GM23248 (cell line): Measurements from ENCODE around the gene DDI2. TPM values are rescaled to one million over a fixed set of nuclear protein-coding genes. Genes with fewer than 3 reads are reported as not detected.

Experiments used
- DNase-seq: peaks from one replicate; pipeline ENCODE4 v3.0.0-alpha.2; 2015
- H2AFZ ChIP-seq: fragments of 200-600 bp; sonication (generic); 2 replicates; pipeline ENCODE4 v1.6.1; 2016; ENCODE audit warnings: antibody characterized with exemption
- H3F3A ChIP-seq: fragments of 200-600 bp; sonication (generic); 2 replicates; pipeline ENCODE4 v1.6.1; 2016; ENCODE audit warnings: mild to moderate bottlenecking, antibody characterized with exemption, mixed run types; ENCODE audit not compliant: insufficient read depth
- H3K27ac ChIP-seq: fragments of 200-600 bp; sonication (generic); 2 replicates; pipeline ENCODE4 v1.5.1; 2016; ENCODE audit warnings: mild to moderate bottlenecking
- H3K27me3 ChIP-seq: fragments of 200-600 bp; sonication (generic); replicated peaks from 2 replicates; pipeline ENCODE4 v1.6.1; 2016; ENCODE audit warnings: mild to moderate bottlenecking; ENCODE audit not compliant: insufficient read depth
- H3K36me3 ChIP-seq: fragments of 200-600 bp; sonication (generic); 2 replicates; pipeline ENCODE4 v1.6.1; 2016; ENCODE audit warnings: low read depth, mild to moderate bottlenecking
- H3K4me1 ChIP-seq: fragments of 200-600 bp; sonication (generic); 2 replicates; pipeline ENCODE4 v1.6.1; 2016; ENCODE audit warnings: mild to moderate bottlenecking; ENCODE audit not compliant: insufficient read depth
- H3K4me2 ChIP-seq: fragments of 200-600 bp; sonication (generic); one replicate; pipeline ENCODE4 v1.6.1; 2016; ENCODE audit warnings: mild to moderate bottlenecking; ENCODE audit not compliant: unreplicated experiment
- H3K4me3 ChIP-seq: fragments of 200-600 bp; sonication (generic); 2 replicates; pipeline ENCODE4 v1.5.1; 2016; ENCODE audit warnings: mild to moderate bottlenecking
- H3K79me2 ChIP-seq: fragments of 200-600 bp; sonication (generic); 2 replicates; pipeline ENCODE4 v1.6.1; 2016; ENCODE audit warnings: mild to moderate bottlenecking; ENCODE audit not compliant: insufficient read depth
- H3K9ac ChIP-seq: fragments of 200-600 bp; sonication (generic); 2 replicates; pipeline ENCODE4 v1.6.1; 2016; ENCODE audit warnings: mild to moderate bottlenecking
- H3K9me2 ChIP-seq: fragments of 200-600 bp; sonication (generic); 2 replicates; pipeline ENCODE4 v1.6.1; 2016; ENCODE audit warnings: mixed run types, mild to moderate bottlenecking, moderate library complexity; ENCODE audit not compliant: insufficient read depth
- H3K9me3 ChIP-seq: fragments of 200-600 bp; sonication (generic); one replicate; pipeline ENCODE4 v1.6.1; 2017; ENCODE audit warnings: low read depth
- H4K20me1 ChIP-seq: fragments of 200-600 bp; sonication (generic); 2 replicates; pipeline ENCODE4 v1.6.0; 2016; ENCODE audit not compliant: insufficient read depth
- EZH2 ChIP-seq: fragments of 200-600 bp; sonication (generic); IDR thresholded peaks from 2 replicates; pipeline ENCODE4 v1.6.1; 2018; ENCODE audit warnings: antibody characterized with exemption, mild to moderate bottlenecking; ENCODE audit not compliant: insufficient read depth, poor library complexity, severe bottlenecking
- EZH2phosphoT487 ChIP-seq: fragments of 200-600 bp; sonication (generic); IDR thresholded peaks from 2 replicates; pipeline ENCODE4 v1.6.1; 2018; ENCODE audit warnings: antibody characterized with exemption, moderate library complexity, mild to moderate bottlenecking, low read depth; ENCODE audit not compliant: insufficient read depth
- WGBS, 2 experiments: methylation state at CpG; one replicate each; pipeline ENCODE4 v1.1.6; 2015 to 2017; ENCODE audit warnings: low lambda C conversion rate in 2 of 2, low coverage in 1 of 2; ENCODE audit errors: missing lambda C conversion rate in 2 of 2; 5-methylcytosine and 5-hydroxymethylcytosine counted together
- in situ Hi-C: fragments of 300-500 bp; cut with MboI; formaldehyde crosslinking; loops from 2 replicates; pipeline ENCODE4 v1.15.0; 2020
- polyA plus RNA-seq: library from polyadenylated mRNA; unstranded; fragments of >200 nt; fragmentation: Nextera tagmentation; extraction: Ambion mirVana; gene quantifications from 2 replicates; pipeline ENCODE4 v1.2.1, GENCODE V29; 2016
- total RNA-seq: library from RNA; depleted of rRNA; stranded (reverse); fragments of >200 nt; shearing (Covaris generic); gene quantifications from 2 replicates; pipeline ENCODE4 v1.2.3, GENCODE V29; 2014

Gene DDI2
- total and polyA plus RNA-seq, 2 experiments from 2014 or later, result 5.0 to 7.9 TPM

- 81 to 82% methylated on average over 16 of the region's 16 CpGs for WGBS, 2 experiments
- in situ Hi-C loops, result no loop called here
- no peak overlapping the region for H3K4me3 ChIP-seq
- H4K20me1 ChIP-seq, result no peaks in the 10 kb centered on the region
- 0 out of 2 replicates have a peak, but pooled peaks cover 4% of the 10 kb centered on the region for H3F3A ChIP-seq
- no peak overlapping the region for H3K4me2 ChIP-seq
- no peaks in the 10 kb centered on the region for H3K4me1 ChIP-seq
- no peak for DNase-seq
- no peaks in the 10 kb centered on the region for H3K36me3 ChIP-seq
- H3K79me2 ChIP-seq, result no peaks in the 10 kb centered on the region
- no peaks in the 10 kb centered on the region for H3K9me3 ChIP-seq
- TF ChIP-seq EZH2 (no peak), EZH2phosphoT487 (no peak)
- H2AFZ ChIP-seq, result no peak overlapping the region
- no peak overlapping the region for H3K27ac ChIP-seq
- H3K9ac ChIP-seq, result no peak overlapping the region
- no peaks in the 10 kb centered on the region for H3K27me3 ChIP-seq
- H3K9me2 ChIP-seq, result no peaks in the 10 kb centered on the region
Observed at GRCh38 chr1:15578921-15579682, 38.2 kb upstream of the DDI2 start.

GRCh38 chr1:15579683-15580047 lies 37.6 kb upstream of the DDI2 start:
- Histone ChIP-seq H3K9ac (no peak overlapping the region), H3K36me3 (no peaks in the 10 kb centered on the region), H3F3A (0 out of 2 replicates have a peak, but pooled peaks cover 4% of the 10 kb centered on the region), H3K9me3 (no peaks in the 10 kb centered on the region), H3K4me3 (no peak overlapping the region), H3K79me2 (no peaks in the 10 kb centered on the region), H2AFZ (no peak overlapping the region), H3K27me3 (no peaks in the 10 kb centered on the region), H3K4me2 (no peak overlapping the region), H3K9me2 (no peaks in the 10 kb centered on the region), H4K20me1 (no peaks in the 10 kb centered on the region), H3K27ac (no peak overlapping the region), H3K4me1 (no peaks in the 10 kb centered on the region)
- DNase-seq, result no peak
- TF ChIP-seq EZH2, result no peak
- in situ Hi-C loops, result no loop called here

GRCh38 chr1:15583016-15583706 lies 34.1 kb upstream of the DDI2 start:
- TF ChIP-seq EZH2 (no peak), EZH2phosphoT487 (no peak)
- no peaks in the 10 kb centered on the region for H3K4me1 ChIP-seq
- H3K27ac ChIP-seq, result no peak overlapping the region
- in situ Hi-C loops, result no loop called here
- 0 out of 2 replicates have a peak, but pooled peaks cover 4% of the 10 kb centered on the region for H3F3A ChIP-seq
- H2AFZ ChIP-seq, result no peak overlapping the region
- no peak overlapping the region for H3K4me3 ChIP-seq
- no peaks in the 10 kb centered on the region for H3K79me2 ChIP-seq
- H3K4me2 ChIP-seq, result no peak overlapping the region
- no peak overlapping the region for H3K9ac ChIP-seq
- H3K9me3 ChIP-seq, result no peaks in the 10 kb centered on the region
- no peaks in the 10 kb centered on the region for H4K20me1 ChIP-seq
- no peaks in the 10 kb centered on the region for H3K9me2 ChIP-seq
- WGBS, 2 experiments, result 90% methylated on average over 18 of the region's 18 CpGs
- no peaks in the 10 kb centered on the region for H3K27me3 ChIP-seq
- no peak for DNase-seq
- no peaks in the 10 kb centered on the region for H3K36me3 ChIP-seq

GRCh38 chr1:15584489-15585363 lies 32.5 kb upstream of the DDI2 start, which contains the start of gene AGMAT:
AGMAT (minus strand) TSS chr1:15585051; CDS start chr1:15584967, 84 bp downstream.
- Histone ChIP-seq H3K4me2 (peak within 1 kb of the TSS; percentile 45), H3K79me2 (no peaks in the 10 kb centered on the region), H3K36me3 (no peaks in the 10 kb centered on the region), H3K4me1 (no peaks in the 10 kb centered on the region), H3K27ac (no peak within 1 kb of the TSS), H3K9me2 (no peaks in the 10 kb centered on the region), H2AFZ (peak within 1 kb of the TSS; percentile 85), H3K9me3 (no peaks in the 10 kb centered on the region), H4K20me1 (no peaks in the 10 kb centered on the region), H3K27me3 (no peaks in the 10 kb centered on the region), H3F3A (0 out of 2 replicates have a peak, but pooled peaks cover under 1% of the 10 kb centered on the region), H3K9ac (peak within 1 kb of the TSS; percentile 65), H3K4me3 (peak within 1 kb of the TSS; percentile 56)
- WGBS, 2 experiments, result 6% methylated on average over 37 to 47 of the region's 68 CpGs
- in situ Hi-C loops, result no loop called here
- DNase-seq, result peak; percentile 64
- no peak for TF ChIP-seq EZH2
- no peak for TF ChIP-seq EZH2phosphoT487
